HCT116 (cell line): Measurements from ENCODE around the gene NRCAM. TPM values are rescaled to one million over a fixed set of nuclear protein-coding genes. Genes with fewer than 3 reads are reported as not detected.

Experiments
- ATAC-seq: fragments of 200-7000 bp; cut with Tn5 transposase; 2 replicates; pipeline ENCODE4 v1.9.1; 2020; ENCODE audit warnings: mild to moderate bottlenecking, moderate library complexity
- BruUV-seq: library from RNA; stranded (reverse); fragments of 400-500 nt; replicated peaks from 2 replicates; lab custom pipeline; 2021; lab: Mats Ljungman, UMichigan
- CTCF ChIA-PET: fragments of 300-600 bp; sonication (Branson Sonifier 250); formaldehyde crosslinking; loops from one replicate; lab custom pipeline; 2021; ENCODE audit warnings: antibody characterized with exemption; lab: Charles Lee
- POLR2A ChIA-PET: fragments of 300-600, 350-600 bp; sonication (Branson Sonifier 250); formaldehyde crosslinking; loops from one replicate; lab custom pipeline; 2021; ENCODE audit warnings: antibody characterized with exemption; lab: Charles Lee
- RAD21 ChIA-PET, 2 experiments: fragments of 300-600 bp; sonication (Branson Sonifier 250); formaldehyde crosslinking; loops; one replicate each; lab custom pipeline; 2023; ENCODE audit warnings: low total read pairs in 2 of 2; ENCODE audit not compliant: uncharacterized antibody in 2 of 2, unreplicated experiment in 2 of 2, low non-redundant PET in 1 of 2; lab: Charles Lee
- DNase-seq: peaks from one replicate; pipeline ENCODE4 v3.0.0-alpha.2; 2010; ENCODE audit warnings: low read depth, low spot score
- H2AFZ ChIP-seq: fragments of 200-600 bp; shearing (Covaris generic), sonication (generic); 2 replicates; pipeline ENCODE4 v1.6.1; 2017; ENCODE audit warnings: low read depth, mixed run types, mixed read lengths, antibody characterized with exemption, low read length; ENCODE audit not compliant: poor library complexity, severe bottlenecking
- H3K27ac ChIP-seq: 2 replicates; pipeline ENCODE4 v1.5.1; 2012; ENCODE audit warnings: low read depth, low read length
- H3K27me3 ChIP-seq: fragments of 200-600 bp; sonication (generic); 2 replicates; pipeline ENCODE4 v1.6.1; 2016; ENCODE audit warnings: mixed run types, low read length, mixed read lengths; ENCODE audit not compliant: insufficient read depth
- H3K36me3 ChIP-seq, 2 experiments: fragments of 200-500 bp in 1 of 2; fragments of 200-600 bp in 1 of 2; sonication (Bioruptor generic) in 1 of 2; sonication (generic) in 1 of 2; 2 replicates each; pipeline versions ENCODE4 v1.5.1 to v1.6.1; 2014 to 2016; ENCODE audit warnings: low read length in 2 of 2, inconsistent platforms in 1 of 2, mixed read lengths in 1 of 2, mixed run types in 1 of 2; ENCODE audit not compliant: insufficient read depth in 2 of 2, control insufficient read depth in 1 of 2
- H3K4me1 ChIP-seq, 2 experiments: fragments of 200-600 bp in 1 of 2; sonication (generic) in 1 of 2; 2 replicates each; pipeline versions ENCODE4 v1.5.1 to v1.6.1; 2012 to 2017; ENCODE audit warnings: low read length in 2 of 2, inconsistent platforms in 1 of 2, mild to moderate bottlenecking in 1 of 2, mixed read lengths in 1 of 2, mixed run types in 1 of 2, moderate library complexity in 1 of 2; ENCODE audit not compliant: insufficient read depth in 2 of 2, control insufficient read depth in 1 of 2
- H3K4me2 ChIP-seq: fragments of 200-600 bp; sonication (generic); 2 replicates; pipeline ENCODE4 v1.6.1; 2017; ENCODE audit warnings: mixed run types, low read length, mixed read lengths
- H3K4me3 ChIP-seq, 2 experiments: fragments of 200-600 bp in 1 of 2; sonication (generic) in 1 of 2; replicated peaks in 1 of 2; 2 replicates each; pipeline ENCODE4 v1.5.1; 2011 to 2016; ENCODE audit warnings: low read length in 2 of 2, control low read depth in 1 of 2, low read depth in 1 of 2, mild to moderate bottlenecking in 1 of 2, mixed read lengths in 1 of 2, mixed run types in 1 of 2
- H3K79me2 ChIP-seq: fragments of 200-600 bp; sonication (generic); 2 replicates; pipeline ENCODE4 v1.6.1; 2017; ENCODE audit warnings: mild to moderate bottlenecking, mixed run types, low read length, moderate library complexity, mixed read lengths; ENCODE audit not compliant: insufficient read depth
- H3K9ac ChIP-seq: fragments of 200-600 bp; sonication (generic); 2 replicates; pipeline ENCODE4 v1.6.1; 2016; ENCODE audit warnings: low read length, mixed read lengths
- H3K9me2 ChIP-seq: fragments of 200-600 bp; sonication (generic), shearing (Covaris generic); 2 replicates; pipeline ENCODE4 v1.6.1; 2017; ENCODE audit warnings: mixed run types, mild to moderate bottlenecking, moderate library complexity; ENCODE audit not compliant: insufficient read depth
- H3K9me3 ChIP-seq, 2 experiments: fragments of 200-500 bp in 1 of 2; fragments of 200-600 bp in 1 of 2; sonication (Bioruptor generic) in 1 of 2; sonication (generic) in 1 of 2; 2 replicates each; pipeline ENCODE4 v1.6.1; 2014 to 2017; ENCODE audit warnings: low read length in 2 of 2, mixed read lengths in 2 of 2, inconsistent platforms in 1 of 2, low read depth in 1 of 2, mild to moderate bottlenecking in 1 of 2, mixed run types in 1 of 2, moderate library complexity in 1 of 2; ENCODE audit not compliant: control insufficient read depth in 1 of 2, insufficient read depth in 1 of 2
- H4K20me1 ChIP-seq: fragments of 200-600 bp; sonication (generic), shearing (Covaris generic); 2 replicates; pipeline ENCODE4 v1.6.1; 2017; ENCODE audit warnings: mixed run types, mild to moderate bottlenecking, moderate library complexity; ENCODE audit not compliant: insufficient read depth
- ATF3 ChIP-seq: IDR thresholded peaks from 2 replicates; pipeline ENCODE4 v1.6.1; 2012
- CBX3 ChIP-seq: IDR thresholded peaks from 2 replicates; pipeline ENCODE4 v1.6.1; 2012; ENCODE audit warnings: low read depth
- EGR1 ChIP-seq: IDR thresholded peaks from 2 replicates; pipeline ENCODE4 v1.6.1; 2012; ENCODE audit warnings: low read depth
- JUND ChIP-seq: IDR thresholded peaks from 2 replicates; pipeline ENCODE4 v1.6.1; 2012
- RAD21 ChIP-seq: IDR thresholded peaks from 2 replicates; pipeline ENCODE4 v1.6.1; 2012; ENCODE audit warnings: low read depth, mild to moderate bottlenecking
- SIN3A ChIP-seq: IDR thresholded peaks from 2 replicates; pipeline ENCODE4 v1.6.1; 2012; ENCODE audit warnings: low read depth
- ZNF274 ChIP-seq: fragments of 200-500 bp; sonication (Bioruptor generic); IDR thresholded peaks from 2 replicates; pipeline ENCODE4 v1.6.1; 2014; ENCODE audit warnings: mild to moderate bottlenecking, low read depth, low read length, inconsistent platforms
- intact Hi-C: fragments of 100-400 bp; cut with micrococcal nuclease; formaldehyde crosslinking; loops from 2 replicates; pipeline ENCODE4 v1.10.0; 2022
- total RNA-seq: library from RNA; stranded (reverse); gene quantifications from one replicate; pipeline ENCODE4 v1.2.1, GENCODE V29; 2021; ENCODE audit not compliant: unreplicated experiment
- TF ChIP-seq, protein P1 (sequence below): IDR thresholded peaks from 2 replicates; pipeline ENCODE4 v1.6.1; 2011; ENCODE audit warnings: mild to moderate bottlenecking, low read length, moderate library complexity; ENCODE audit not compliant: insufficient replicate concordance; ENCODE audit errors: extremely low read depth

Gene NRCAM
- total RNA-seq, 1 experiment from 2014 or later = 0.15 TPM

GRCh38 chr7:108210796-108211195 lies 245.4 kb downstream of the NRCAM start:
- Histone ChIP-seq H3K9me2 (no peaks in the 10 kb centered on the region), H3K27me3 (no peaks in the 10 kb centered on the region), H3K27ac (peak overlapping the region; percentile 15; the same call in 1 of the 2 replicates), H3K79me2 (no peaks in the 10 kb centered on the region), H3K4me1 (peaks cover 7 to 18% of the 10 kb centered on the region in 2 experiments), H3K36me3 (0 out of 4 replicates have a peak, but pooled peaks cover 0 to 3% of the 10 kb centered on the region in 2 experiments), H2AFZ (peak overlapping the region; percentile 93), H4K20me1 (no peaks in the 10 kb centered on the region), H3K9ac (peak overlapping the region; percentile 49), H3K4me3 (no peak overlapping the region), H3K4me2 (peak overlapping the region; percentile 73), H3K9me3 (no peaks in the 10 kb centered on the region)
- ATAC-seq (peak; percentile 19), DNase-seq (no peak)
- intact Hi-C loops = no loop called here
- POLR2A ChIA-PET = no interaction called here
- CTCF ChIA-PET = no interaction called here
- BruUV-seq = no TSS peak
- TF ChIP-seq JUND (no peak), SIN3A (no peak), RAD21 (no peak), EGR1 (no peak)
- RAD21 ChIA-PET = no interaction called here

- Histone ChIP-seq H2AFZ (no peak overlapping the region), H3K36me3 (no peaks in the 10 kb centered on the region), H3K27ac (no peak overlapping the region), H4K20me1 (no peaks in the 10 kb centered on the region), H3K4me2 (no peak overlapping the region), H3K27me3 (no peaks in the 10 kb centered on the region), H3K9me3 (no peaks in the 10 kb centered on the region), H3K9ac (no peak overlapping the region), H3K4me3 (no peak overlapping the region), H3K79me2 (no peaks in the 10 kb centered on the region), H3K9me2 (no peaks in the 10 kb centered on the region), H3K4me1 (no peaks in the 10 kb centered on the region; a peak in 1 of 4 replicates)
- ChIA-PET RAD21 (no interaction called here), CTCF (no interaction called here), POLR2A (no interaction called here)
- DNase-seq (no peak), ATAC-seq (no peak)
- BruUV-seq = no TSS peak
- TF ChIP-seq JUND (no peak), EGR1 (no peak), ZNF274 (no peak), ATF3 (no peak), CBX3 (no peak)
- TF ChIP-seq, protein P1, sequence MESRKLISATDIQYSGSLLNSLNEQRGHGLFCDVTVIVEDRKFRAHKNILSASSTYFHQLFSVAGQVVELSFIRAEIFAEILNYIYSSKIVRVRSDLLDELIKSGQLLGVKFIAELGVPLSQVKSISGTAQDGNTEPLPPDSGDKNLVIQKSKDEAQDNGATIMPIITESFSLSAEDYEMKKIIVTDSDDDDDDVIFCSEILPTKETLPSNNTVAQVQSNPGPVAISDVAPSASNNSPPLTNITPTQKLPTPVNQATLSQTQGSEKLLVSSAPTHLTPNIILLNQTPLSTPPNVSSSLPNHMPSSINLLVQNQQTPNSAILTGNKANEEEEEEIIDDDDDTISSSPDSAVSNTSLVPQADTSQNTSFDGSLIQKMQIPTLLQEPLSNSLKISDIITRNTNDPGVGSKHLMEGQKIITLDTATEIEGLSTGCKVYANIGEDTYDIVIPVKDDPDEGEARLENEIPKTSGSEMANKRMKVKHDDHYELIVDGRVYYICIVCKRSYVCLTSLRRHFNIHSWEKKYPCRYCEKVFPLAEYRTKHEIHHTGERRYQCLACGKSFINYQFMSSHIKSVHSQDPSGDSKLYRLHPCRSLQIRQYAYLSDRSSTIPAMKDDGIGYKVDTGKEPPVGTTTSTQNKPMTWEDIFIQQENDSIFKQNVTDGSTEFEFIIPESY = no peak
- intact Hi-C loops = no loop called here
Measured at GRCh38 chr7:108205311-108205710, 250.9 kb downstream of the NRCAM start.
